Transverse colon (tissue), 4 donors: ENCODE measurements around the gene BMPR1B. TPM values are rescaled to one million over a fixed set of nuclear protein-coding genes. Genes with fewer than 3 reads are reported as not detected.

Source experiments
- DNase-seq: peaks from one replicate; pipeline ENCODE4 v3.0.0-alpha.2; 2019
- H3K27ac ChIP-seq, 4 donors: fragments of 200-600 bp; sonication (generic); 2 replicates each; pipeline ENCODE4 v1.5.1; 2016 to 2018; ENCODE audit warnings: inconsistent platforms in 4 of 4
- H3K27me3 ChIP-seq: fragments of 200-600 bp; sonication (generic); 2 replicates; pipeline ENCODE4 v1.5.1; 2017; ENCODE audit warnings: inconsistent platforms
- H3K36me3 ChIP-seq, 4 donors: fragments of 200-600 bp; sonication (generic); 2 replicates each; pipeline ENCODE4 v1.5.1; 2017 to 2019; ENCODE audit warnings: inconsistent platforms in 4 of 4
- H3K4me1 ChIP-seq, 4 donors: fragments of 200-600 bp; sonication (generic); 2 replicates each; pipeline ENCODE4 v1.5.1; 2017 to 2020; ENCODE audit warnings: inconsistent platforms in 4 of 4
- H3K4me3 ChIP-seq, 4 donors: fragments of 200-600 bp; sonication (generic); 1 replicate in 1 of 4; 2 replicates in 3 of 4; pipeline versions ENCODE4 v1.5.1 to v1.6.1; 2017 to 2019; ENCODE audit warnings: inconsistent platforms in 4 of 4
- H3K9me3 ChIP-seq, 2 donors: fragments of 200-600 bp; sonication (generic); 2 replicates each; pipeline ENCODE4 v1.5.1; 2017 to 2019; ENCODE audit warnings: inconsistent platforms in 2 of 2
- CTCF ChIP-seq, 5 experiments: fragments of 200-600 bp in 3 of 5; fragments of 450-650 bp in 2 of 5; sonication (generic) in 3 of 5; IDR thresholded peaks; 1 replicate in 2 of 5; 2 replicates in 3 of 5; pipeline ENCODE4 v1.5.1; 2016 to 2017; ENCODE audit warnings: antibody characterized with exemption in 5 of 5, inconsistent platforms in 3 of 5, mild to moderate bottlenecking in 2 of 5, moderate library complexity in 1 of 5
- EP300 ChIP-seq: sonication (generic); formaldehyde crosslinking; IDR thresholded peaks from one replicate; pipeline ENCODE4 v1.6.1; 2017; ENCODE audit warnings: antibody characterized with exemption, low read depth
- POLR2A ChIP-seq: fragments of 450-650 bp; IDR thresholded peaks from one replicate; pipeline ENCODE4 v1.6.1; 2016; ENCODE audit warnings: antibody characterized with exemption, mild to moderate bottlenecking, moderate library complexity
- POLR2AphosphoS5 ChIP-seq, 3 donors: sonication (generic); formaldehyde crosslinking; IDR thresholded peaks; one replicate each; pipeline ENCODE4 v1.6.1; 2016; ENCODE audit warnings: antibody characterized with exemption in 3 of 3
- WGBS, 2 donors: methylation state at CpG; one replicate each; pipeline ENCODE4 v1.1.5; 2018; ENCODE audit warnings: low coverage in 1 of 2; 5-methylcytosine and 5-hydroxymethylcytosine counted together
- in situ Hi-C, 4 donors: fragments of 200-750 bp; cut with MboI; loops; one replicate each; pipeline versions ENCODE4 v1.15.0 to v1.15.1; 2017; ENCODE audit warnings: low sequenced_read_pairs in 3 of 4, low pct_ligation_motif_present in 1 of 4, low pct_unique_long_range_greater_than_20kb in 1 of 4
- intact Hi-C: fragments of 100-400 bp; cut with DNase I; formaldehyde crosslinking; loops from one replicate; pipeline ENCODE4 v1.15.1; 2023; ENCODE audit warnings: low total_unique reads
- total RNA-seq, 4 donors: library from RNA; depleted of rRNA; stranded (reverse); fragments of >200 nt; gene quantifications; one replicate each; pipeline ENCODE4 v1.1.0, GENCODE V29; 2016

The BMPR1B gene
- total RNA-seq, 4 donors from 2014 or later: 0.64 to 3.2 (median 0.68) TPM; not detected in 1

DNA sequence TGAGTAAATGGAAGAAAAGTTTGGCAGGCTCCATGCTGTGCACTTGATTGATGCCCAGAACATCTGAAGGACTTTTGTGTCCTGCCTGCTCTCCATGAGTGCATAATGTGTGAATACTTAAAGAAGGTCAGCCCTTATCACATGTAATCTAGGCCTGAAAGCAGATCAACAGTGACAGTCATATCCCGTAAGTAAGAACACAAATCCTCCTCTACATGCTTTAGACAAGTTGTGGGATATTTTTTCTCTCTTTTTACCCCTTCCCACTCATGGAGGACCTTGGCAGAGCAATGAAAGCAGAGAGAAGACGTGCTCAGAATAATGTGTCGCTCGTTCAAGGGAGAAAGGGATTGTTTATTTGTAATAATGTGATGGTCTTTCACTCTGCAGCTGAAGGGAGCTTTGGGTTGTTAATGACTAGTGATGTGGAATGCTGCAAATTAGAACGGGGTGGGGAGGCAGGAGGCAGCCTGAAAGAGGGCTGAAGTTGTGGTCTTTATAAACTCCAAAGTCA, 286.6 kb downstream of the BMPR1B start:
- Histone ChIP-seq H3K9me3 (no peaks in the 10 kb centered on the region), H3K36me3 (no peaks in the 10 kb centered on the region), H3K27me3 (no peaks in the 10 kb centered on the region), H3K27ac (no peak overlapping the region), H3K4me1 (no peaks in the 10 kb centered on the region), H3K4me3 (no peak overlapping the region)
- DNase-seq: no peak
- WGBS, 2 donors: 58 to 63% methylated on average over 5 of the region's 5 CpGs
- intact Hi-C loops: no loop called here
- TF ChIP-seq POLR2AphosphoS5 (IDR thresholded peaks at IDR 0.05) (no peak), POLR2A (no peak), EP300 (no peak), CTCF (IDR thresholded peaks at IDR 0.05) (no peak)
- in situ Hi-C loops: no loop called here

GRCh38 chr4:95045429-95045828, 287.7 kb downstream of the BMPR1B start:
- no peaks in the 10 kb centered on the region for H3K27me3 ChIP-seq
- intact Hi-C loops: no loop called here
- no peak overlapping the region for H3K4me3 ChIP-seq
- in situ Hi-C loops: no loop called here
- H3K27ac ChIP-seq: no peak overlapping the region
- no peaks in the 10 kb centered on the region for H3K36me3 ChIP-seq
- no peak for DNase-seq
- 52 to 58% methylated on average over 3 of the region's 3 CpGs for WGBS, 2 donors
- H3K4me1 ChIP-seq: no peaks in the 10 kb centered on the region
- no peaks in the 10 kb centered on the region for H3K9me3 ChIP-seq
- TF ChIP-seq POLR2A: no peak
- no peak for TF ChIP-seq CTCF (IDR thresholded peaks at IDR 0.05)

- WGBS, 2 donors: 88 to 92% methylated on average over 2 of the region's 2 CpGs
- no peak for DNase-seq
- intact Hi-C loops: no loop called here
- in situ Hi-C loops: no loop called here
- no peaks in the 10 kb centered on the region for H3K9me3 ChIP-seq
- TF ChIP-seq EP300: no peak
- TF ChIP-seq POLR2AphosphoS5 (IDR thresholded peaks at IDR 0.05): no peak
- no peak for TF ChIP-seq POLR2A
- TF ChIP-seq CTCF (IDR thresholded peaks at IDR 0.05): no peak
- no peaks in the 10 kb centered on the region for H3K27me3 ChIP-seq
- H3K4me3 ChIP-seq: no peak overlapping the region
- no peaks in the 10 kb centered on the region for H3K36me3 ChIP-seq
- H3K4me1 ChIP-seq: no peaks in the 10 kb centered on the region
- H3K27ac ChIP-seq: no peak overlapping the region
Observed at GRCh38 chr4:95048296-95048695, 290.5 kb downstream of the BMPR1B start.

- TF ChIP-seq POLR2AphosphoS5 (IDR thresholded peaks at IDR 0.05): no peak
- TF ChIP-seq EP300: no peak
- TF ChIP-seq CTCF (IDR thresholded peaks at IDR 0.05): no peak
- no peak for TF ChIP-seq POLR2A
- WGBS, 2 donors: 64 to 86% methylated on average over 1 to 2 of the region's 2 CpGs
Observed at GRCh38 chr4:95049551-95050233, 291.9 kb downstream of the BMPR1B start.

More at GRCh38 chr4:95049551-95050233, 291.9 kb downstream of the BMPR1B start:
- Histone ChIP-seq H3K27ac (no peak overlapping the region), H3K4me1 (no peaks in the 10 kb centered on the region), H3K9me3 (no peaks in the 10 kb centered on the region), H3K36me3 (no peaks in the 10 kb centered on the region), H3K4me3 (no peak overlapping the region), H3K27me3 (no peaks in the 10 kb centered on the region)
- in situ Hi-C loops: no loop called here
- intact Hi-C loops: no loop called here
- DNase-seq: no peak
